H1 (cell line): ENCODE data around the gene CADM2. TPM values are rescaled to one million over a fixed set of nuclear protein-coding genes. Genes with fewer than 3 reads are reported as not detected.

Experiments
- CTCF ChIA-PET: fragments of 300-600 bp; sonication (Branson Sonifier 250); formaldehyde crosslinking; loops from one replicate; lab custom pipeline; 2021; ENCODE audit not compliant: partially characterized antibody; lab: Charles Lee
- POLR2A ChIA-PET: fragments of 300-600 bp; sonication (Branson Sonifier 250); formaldehyde crosslinking; loops from one replicate; lab custom pipeline; 2021; ENCODE audit warnings: inconsistent platforms; ENCODE audit not compliant: partially characterized antibody; lab: Charles Lee
- DNase-seq, 2 experiments: peaks; one replicate each; pipeline versions ENCODE4 v3.0.0 to v3.0.0-alpha.2; 2010 to 2022; ENCODE audit warnings: low spot score in 2 of 2, low read depth in 1 of 2, mixed read lengths in 1 of 2
- FAIRE-seq: peaks from 2 replicates; lab custom pipeline; 2011; peaks lifted over from hg19 to GRCh38; lab: Jason Lieb, UNC
- H2AFZ ChIP-seq: 2 replicates; pipeline ENCODE4 v1.8.1; 2012; ENCODE audit warnings: low read length, inconsistent platforms
- H2AK5ac ChIP-seq: 2 replicates; pipeline ENCODE4 v1.6.1; 2013; ENCODE audit warnings: low read depth, low read length
- H2BK120ac ChIP-seq: replicated peaks from 2 replicates; pipeline ENCODE3; 2013; ENCODE audit warnings: low read depth, low read length, inconsistent platforms
- H2BK12ac ChIP-seq: 2 replicates; pipeline ENCODE4 v1.6.1; 2013; ENCODE audit warnings: low read depth, low read length
- H2BK15ac ChIP-seq: 2 replicates; pipeline ENCODE4 v1.6.1; 2013; ENCODE audit warnings: low read length
- H2BK20ac ChIP-seq: 2 replicates; pipeline ENCODE4 v1.6.1; 2013; ENCODE audit warnings: low read length
- H2BK5ac ChIP-seq: 2 replicates; pipeline ENCODE4 v1.6.1; 2013; ENCODE audit warnings: low read depth, low read length
- H3K14ac ChIP-seq: 2 replicates; pipeline ENCODE4 v1.6.1; 2013; ENCODE audit warnings: inconsistent platforms; ENCODE audit not compliant: insufficient read length
- H3K18ac ChIP-seq: 2 replicates; pipeline ENCODE4 v1.6.1; 2013; ENCODE audit warnings: low read length; ENCODE audit errors: extremely low read depth
- H3K23ac ChIP-seq: 2 replicates; pipeline ENCODE4 v1.6.1; 2013; ENCODE audit warnings: inconsistent platforms; ENCODE audit not compliant: insufficient read length
- H3K23me2 ChIP-seq: 2 replicates; pipeline ENCODE4 v1.6.1; 2013; ENCODE audit warnings: low read depth, low read length
- H3K27ac ChIP-seq: 2 replicates; pipeline ENCODE4 v1.6.1; 2011; ENCODE audit warnings: low read depth, low read length, inconsistent platforms
- H3K27me3 ChIP-seq, 4 experiments: replicated peaks in 1 of 4; 1 replicate in 1 of 4; 2 replicates in 3 of 4; pipeline versions ENCODE4 v1.6.1 to v1.8.1; 2011 to 2013; ENCODE audit warnings: low read length in 3 of 4, mild to moderate bottlenecking in 3 of 4, inconsistent platforms in 2 of 4, mixed read lengths in 2 of 4, moderate library complexity in 1 of 4; ENCODE audit not compliant: control insufficient read depth in 3 of 4, insufficient read depth in 3 of 4; ENCODE audit errors: extremely low read depth in 1 of 4
- H3K36me3 ChIP-seq, 4 experiments: 2 replicates each; pipeline versions ENCODE4 v1.6.1 to v1.8.1; 2011 to 2013; ENCODE audit warnings: mild to moderate bottlenecking in 4 of 4, low read length in 3 of 4, moderate library complexity in 2 of 4, control low read depth in 1 of 4, inconsistent platforms in 1 of 4; ENCODE audit not compliant: insufficient read depth in 4 of 4, control insufficient read depth in 2 of 4
- H3K4ac ChIP-seq: replicated peaks from 2 replicates; pipeline ENCODE3; 2013; ENCODE audit warnings: low read length, low read depth, mixed read lengths, inconsistent platforms; ENCODE audit not compliant: insufficient read length
- H3K4me1 ChIP-seq, 4 experiments: replicated peaks in 1 of 4; 1 replicate in 1 of 4; 2 replicates in 3 of 4; pipeline versions ENCODE4 v1.6.1 to v1.8.1; 2011 to 2013; ENCODE audit warnings: low read length in 3 of 4, inconsistent platforms in 2 of 4, mixed read lengths in 1 of 4; ENCODE audit not compliant: insufficient read depth in 4 of 4, control insufficient read depth in 3 of 4
- H3K4me2 ChIP-seq, 2 experiments: 2 replicates each; pipeline versions ENCODE4 v1.6.1 to v1.8.1; 2011 to 2013; ENCODE audit warnings: low read depth in 2 of 2, low read length in 2 of 2, control low read depth in 1 of 2, inconsistent platforms in 1 of 2, mild to moderate bottlenecking in 1 of 2; ENCODE audit not compliant: insufficient read depth in 1 of 2
- H3K4me3 ChIP-seq, 4 experiments: fragments of 200-600, 300-600 bp in 1 of 4; sonication (generic), shearing (Covaris generic), sonication (Bioruptor Twin) in 1 of 4; 2 replicates each; pipeline versions ENCODE4 v1.5.1 to v1.8.1; 2011 to 2016; ENCODE audit warnings: low read length in 4 of 4, low read depth in 3 of 4, control low read depth in 2 of 4, inconsistent platforms in 2 of 4, mild to moderate bottlenecking in 2 of 4, mixed read lengths in 1 of 4, moderate library complexity in 1 of 4; ENCODE audit not compliant: insufficient read depth in 2 of 4; ENCODE audit errors: extremely low read depth in 1 of 4
- H3K56ac ChIP-seq: replicated peaks from 2 replicates; pipeline ENCODE3; 2013; ENCODE audit warnings: low read depth, mild to moderate bottlenecking, mixed read lengths, low read length, inconsistent platforms; ENCODE audit not compliant: insufficient read length
- H3K79me1 ChIP-seq: 2 replicates; pipeline ENCODE4 v1.6.1; 2013; ENCODE audit warnings: low read depth, low read length, control low read depth
- H3K79me2 ChIP-seq, 2 experiments: 2 replicates each; pipeline versions ENCODE4 v1.6.1 to v1.8.1; 2012 to 2013; ENCODE audit warnings: low read length in 2 of 2, mild to moderate bottlenecking in 2 of 2, inconsistent platforms in 1 of 2; ENCODE audit not compliant: insufficient read depth in 2 of 2, control insufficient read depth in 1 of 2
- H3K9ac ChIP-seq, 4 experiments: replicated peaks in 1 of 4; 1 replicate in 1 of 4; 2 replicates in 3 of 4; pipeline versions ENCODE4 v1.6.1 to v1.8.1; 2011 to 2013; ENCODE audit warnings: low read depth in 3 of 4, low read length in 3 of 4, control low read depth in 2 of 4, mild to moderate bottlenecking in 2 of 4, moderate library complexity in 2 of 4, inconsistent platforms in 1 of 4; ENCODE audit errors: extremely low read depth in 1 of 4
- H3K9me3 ChIP-seq, 2 experiments: 2 replicates each; pipeline versions ENCODE4 v1.6.1 to v1.8.1; 2012 to 2013; ENCODE audit warnings: mild to moderate bottlenecking in 2 of 2, moderate library complexity in 2 of 2, control low read depth in 1 of 2, inconsistent platforms in 1 of 2, low read depth in 1 of 2, low read length in 1 of 2, mixed read lengths in 1 of 2; ENCODE audit not compliant: insufficient read depth in 2 of 2
- H4K20me1 ChIP-seq, 2 experiments: replicated peaks in 1 of 2; 2 replicates each; pipeline versions ENCODE3 to v1.8.1; 2011 to 2013; ENCODE audit warnings: inconsistent platforms in 2 of 2, low read length in 2 of 2, mild to moderate bottlenecking in 1 of 2; ENCODE audit not compliant: insufficient read depth in 2 of 2, control insufficient read depth in 1 of 2
- H4K5ac ChIP-seq: 2 replicates; pipeline ENCODE4 v1.6.1; 2013; ENCODE audit warnings: low read length, low read depth, mixed read lengths, inconsistent platforms; ENCODE audit not compliant: insufficient read length
- H4K8ac ChIP-seq: 2 replicates; pipeline ENCODE4 v1.8.0; 2013; ENCODE audit warnings: mild to moderate bottlenecking, moderate library complexity, low read length, inconsistent platforms; ENCODE audit not compliant: insufficient read depth; ENCODE audit errors: extremely low read depth
- H4K91ac ChIP-seq: replicated peaks from 2 replicates; pipeline ENCODE3; 2013; ENCODE audit warnings: low read length, mixed read lengths, inconsistent platforms; ENCODE audit not compliant: insufficient read length
- SUZ12 ChIP-seq: fragments of 200-600 bp; sonication (generic); IDR thresholded peaks from 2 replicates; pipeline ENCODE4 v1.6.1; 2012; ENCODE audit warnings: mild to moderate bottlenecking, inconsistent platforms, low read length, moderate library complexity, mixed read lengths
- ZNF274 ChIP-seq: IDR thresholded peaks from 2 replicates; pipeline ENCODE4 v1.7.0; 2012; ENCODE audit warnings: low read length, borderline replicate concordance; ENCODE audit errors: extremely low read depth
- polyA plus RNA-seq, 7 experiments: library from polyadenylated mRNA; depleted of rRNA in 3 of 7; stranded (reverse) in 5 of 7; unstranded in 2 of 7; fragments of >200 nt in 5 of 7; fragments of 200-250 nt in 2 of 7; gene quantifications; 1 replicate in 5 of 7; 2 replicates in 1 of 7; 4 replicates in 1 of 7; pipeline versions ENCODE4 v1.2.1 to v1.2.3, GENCODE V29; 2011 to 2013; ENCODE audit warnings: missing spikeins in 2 of 7, mixed read lengths in 2 of 7
- total RNA-seq: library from RNA; stranded (reverse); fragmentation: NEBNext Ultra II Directional; extraction: Animal tissue kit (Norgen Biotek cat#: 25700); gene quantifications from 2 replicates; pipeline ENCODE4 v1.2.1, GENCODE V29; 2021

Gene CADM2
- total and polyA plus RNA-seq, 2 of the 8 experiments (the other 6 are each of a cell fraction or from before 2014, with no cell fraction given), result 14.9 to 20.9 TPM

DNA sequence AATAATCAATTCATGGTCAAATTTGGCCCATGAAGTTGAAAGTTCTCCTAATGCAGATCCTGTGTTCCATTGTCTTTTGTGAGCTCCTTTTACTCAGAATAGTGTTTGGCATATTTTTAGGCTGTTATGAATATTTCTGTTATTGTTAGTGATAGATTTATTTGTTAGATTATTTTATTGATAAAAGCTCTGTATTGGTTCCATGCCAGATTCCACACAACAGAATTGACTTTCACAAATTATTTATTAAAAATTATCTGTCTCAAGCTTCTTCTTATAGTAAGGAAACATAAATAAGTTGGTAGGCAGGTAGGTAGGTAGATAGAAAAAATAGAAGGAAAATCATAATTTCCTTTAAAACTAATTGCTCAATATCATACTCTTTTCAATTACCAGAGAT, 557.4 kb downstream of the CADM2 start:
- no peak overlapping the region for H3K56ac ChIP-seq
- no peak overlapping the region for H2BK20ac ChIP-seq
- no peak overlapping the region for H4K91ac ChIP-seq
- no peak overlapping the region for H4K5ac ChIP-seq
- H2BK5ac ChIP-seq, result no peak overlapping the region
- no peak for FAIRE-seq
- ChIA-PET CTCF (interaction anchor here (0.6 kb wide), 1 partner anchor 1490 kb away, joined by 4 read pairs; no protein-coding TSS in a partner anchor), POLR2A (no interaction called here)
- H4K20me1 ChIP-seq, result no peaks in the 10 kb centered on the region
- no peak overlapping the region for H3K9ac ChIP-seq
- no peaks in the 10 kb centered on the region for H3K23me2 ChIP-seq
- no peaks in the 10 kb centered on the region for H3K79me1 ChIP-seq
- no peaks in the 10 kb centered on the region for H3K4me1 ChIP-seq
- H2BK15ac ChIP-seq, result no peak overlapping the region
- no peaks in the 10 kb centered on the region for H3K79me2 ChIP-seq
- H2AK5ac ChIP-seq, result no peak overlapping the region
- H4K8ac ChIP-seq, result no peak overlapping the region
- no peaks in the 10 kb centered on the region for H3K27me3 ChIP-seq
- no peak for DNase-seq
- no peaks in the 10 kb centered on the region for H3K36me3 ChIP-seq
- no peak overlapping the region for H3K4me3 ChIP-seq
- no peak overlapping the region for H3K23ac ChIP-seq
- no peak overlapping the region for H3K14ac ChIP-seq
- no peak overlapping the region for H3K4ac ChIP-seq
- H3K9me3 ChIP-seq, result no peaks in the 10 kb centered on the region
- H2BK120ac ChIP-seq, result no peak overlapping the region
- H3K4me2 ChIP-seq, result no peak overlapping the region
- TF ChIP-seq SUZ12 (no peak), ZNF274 (no peak)
- H3K27ac ChIP-seq, result no peak overlapping the region
- H3K18ac ChIP-seq, result no peak overlapping the region
- H2AFZ ChIP-seq, result no peak overlapping the region
- no peak overlapping the region for H2BK12ac ChIP-seq
